Stimulated activated CD4-positive, alpha-beta T cell treated with anti-CD3 and anti-CD28 coated beads, Interleukin-12 subunit alpha, Interleukin-12 subunit beta, amount 100 ng/mL, for 48 hours (primary cell): ENCODE measurements around the gene MRPL38.
"Not testable (repeated sequence)": the region's sequence is repeated elsewhere in the genome, so short reads cannot be mapped to it uniquely, and the experiment has no call there.

Experiments
- DNase-seq, 3 donors: peaks; one replicate each; pipeline ENCODE4 v3.0.0-alpha.2; 2020; ENCODE audit warnings: low read depth in 2 of 3, low spot score in 1 of 3

The MRPL38 gene

GRCh38 chr17:75855310-75856061 is 49.2 kb downstream of the MRPL38 start, which contains the start of gene WBP2:
WBP2 (minus strand) TSS chr17:75855335; CDS start chr17:75855297, 38 bp downstream.
- peak; percentile 97 to 98 (median 97) for DNase-seq

GRCh38 chr17:75854881-75855309 is 49.8 kb downstream of the MRPL38 start:
- no peak for DNase-seq

DNA sequence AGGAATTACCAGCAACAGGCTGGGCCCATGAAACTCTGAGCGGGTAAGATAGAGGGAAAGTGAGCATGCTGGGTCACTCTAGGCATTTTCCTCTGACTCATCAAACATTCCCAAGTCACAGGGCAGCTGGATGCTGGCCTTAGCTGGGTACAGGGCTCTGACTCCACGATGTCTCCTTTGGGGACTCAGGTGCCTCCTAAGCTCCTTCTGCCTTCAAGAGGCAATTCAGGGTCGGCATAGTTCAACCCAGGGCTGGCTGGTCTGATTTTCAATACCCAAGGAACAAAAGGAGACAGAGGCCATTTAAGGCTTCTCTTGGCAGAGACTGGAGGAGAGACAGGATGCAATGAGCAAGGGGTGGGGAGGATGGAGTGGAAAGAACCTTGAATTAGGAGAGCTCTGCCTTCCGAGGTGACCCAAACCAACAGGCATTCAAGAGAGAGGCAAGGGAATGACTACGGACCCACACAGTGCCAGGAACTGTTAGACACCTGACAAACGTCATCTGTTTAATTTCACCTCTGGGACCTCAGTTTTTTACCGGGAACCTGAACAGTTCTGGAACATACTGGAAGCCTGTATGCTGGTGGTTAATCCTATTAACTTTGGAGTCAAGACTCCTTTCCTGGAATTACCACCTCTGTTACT is 50.5 kb downstream of the MRPL38 start:
- no peak for DNase-seq

- DNase-seq: no peak
These were observed 51.3 kb downstream of the MRPL38 start for GRCh38 chr17:75853433-75853832.

DNA sequence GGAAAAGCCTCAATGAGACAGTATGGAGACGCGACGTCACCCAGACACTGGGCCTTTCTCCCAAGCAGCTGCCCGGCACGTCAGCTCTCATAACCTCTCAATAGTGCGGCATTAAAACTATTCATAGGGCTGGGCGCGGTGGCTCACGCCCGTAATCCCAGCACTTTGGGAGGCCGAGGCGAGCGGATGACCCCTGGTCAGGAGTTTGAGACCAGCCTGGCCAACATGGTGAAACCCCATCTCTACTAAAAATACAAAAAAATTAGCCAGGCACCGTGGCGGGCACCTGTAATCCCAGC is 53.0 kb downstream of the MRPL38 start:
- DNase-seq: not testable (repeated sequence)

DNA sequence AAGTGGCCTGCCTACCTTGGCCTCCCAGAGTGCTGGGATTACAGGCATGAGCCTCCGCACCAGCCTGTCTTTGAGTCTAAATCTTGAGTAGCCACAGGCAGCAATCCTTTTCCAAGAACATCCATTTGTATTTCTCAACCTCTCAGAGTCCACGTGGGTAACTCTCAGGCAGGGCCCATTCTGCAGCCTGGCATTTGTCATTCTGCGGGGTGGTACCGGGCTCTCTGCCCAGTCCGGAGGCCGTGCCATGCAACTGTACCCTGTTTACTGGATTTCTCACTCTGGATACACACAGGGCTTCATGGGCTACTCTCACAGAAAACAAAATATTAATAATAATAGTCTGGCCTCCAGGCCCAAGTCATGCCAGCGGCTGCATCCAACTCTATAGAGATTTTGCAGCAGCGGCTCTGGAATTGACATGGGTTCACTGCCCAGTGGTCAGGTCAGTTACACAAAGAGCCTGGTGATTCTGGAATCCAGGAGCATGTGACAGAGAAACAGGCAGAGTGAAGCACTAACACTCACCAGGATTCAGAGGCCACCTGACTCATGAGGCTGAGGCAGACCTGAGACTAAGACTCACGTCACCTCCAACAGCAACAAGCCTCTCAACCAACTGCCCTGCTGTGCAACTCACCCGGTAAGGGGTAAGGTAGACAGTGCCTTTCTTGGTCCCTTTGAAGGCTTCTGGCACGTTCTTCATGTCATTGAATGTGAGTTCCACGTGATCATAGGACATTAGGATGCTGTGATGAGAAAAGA is 53.6 kb downstream of the MRPL38 start:
- DNase-seq: no peak

- no peak for DNase-seq
These were observed 55.0 kb downstream of the MRPL38 start for GRCh38 chr17:75849724-75850123.

GRCh38 chr17:75849279-75849646 is 55.4 kb downstream of the MRPL38 start:
- DNase-seq: no peak
